PC-9 (cell line): ENCODE results near the gene NGF. TPM values are rescaled to one million over a fixed set of nuclear protein-coding genes. Genes with fewer than 3 reads are reported as not detected.

Source experiments
- BruUV-seq: library from RNA; stranded (reverse); fragments of 400-500 nt; replicated peaks from 2 replicates; lab custom pipeline; 2021; lab: Mats Ljungman, UMichigan
- CTCF ChIA-PET: fragments of 300-600 bp; sonication (Branson Sonifier 250); formaldehyde crosslinking; loops from one replicate; lab custom pipeline; 2022; ENCODE audit warnings: antibody characterized with exemption; lab: Charles Lee
- POLR2A ChIA-PET: fragments of 300-600 bp; sonication (Branson Sonifier 250); formaldehyde crosslinking; loops from one replicate; lab custom pipeline; 2022; ENCODE audit warnings: antibody characterized with exemption; ENCODE audit not compliant: unreplicated experiment; lab: Charles Lee
- DNase-seq, 2 experiments: peaks; one replicate each; pipeline versions ENCODE4 v3.0.0 to v3.0.0-alpha.2; 2015 to 2022; ENCODE audit warnings: mixed read lengths in 1 of 2
- H2AFZ ChIP-seq: fragments of 200-600 bp; sonication (generic); 2 replicates; pipeline ENCODE4 v1.8.1; 2017; ENCODE audit warnings: antibody characterized with exemption
- H3F3A ChIP-seq: fragments of 200-600 bp; sonication (generic); 2 replicates; pipeline ENCODE4 v1.8.1; 2017; ENCODE audit warnings: antibody characterized with exemption, mild to moderate bottlenecking, low read depth; ENCODE audit not compliant: insufficient read depth
- H3K27ac ChIP-seq: fragments of 200-600 bp; sonication (generic); 2 replicates; pipeline ENCODE4 v1.6.1; 2016; ENCODE audit warnings: mixed run types
- H3K27me3 ChIP-seq: fragments of 200-600 bp; sonication (generic); 2 replicates; pipeline ENCODE4 v1.6.1; 2016; ENCODE audit warnings: low read depth, mixed run types; ENCODE audit not compliant: insufficient read depth
- H3K36me3 ChIP-seq: fragments of 200-600 bp; sonication (generic); 2 replicates; pipeline ENCODE4 v1.6.1; 2016; ENCODE audit warnings: low read depth, mixed run types
- H3K4me1 ChIP-seq: fragments of 200-600 bp; sonication (generic); replicated peaks from 2 replicates; pipeline ENCODE4 v1.6.1; 2016; ENCODE audit warnings: mixed run types; ENCODE audit not compliant: insufficient read depth
- H3K4me2 ChIP-seq: fragments of 200-600 bp; sonication (generic); 2 replicates; pipeline ENCODE4 v1.6.1; 2017; ENCODE audit warnings: mixed run types
- H3K4me3 ChIP-seq: fragments of 200-600 bp; sonication (generic); 2 replicates; pipeline ENCODE4 v1.6.1; 2016; ENCODE audit warnings: mixed run types
- H3K79me2 ChIP-seq: fragments of 200-600 bp; sonication (generic); 2 replicates; pipeline ENCODE4 v1.6.1; 2017; ENCODE audit warnings: low read depth, mixed run types
- H3K9me2 ChIP-seq: fragments of 200-600 bp; sonication (generic); 2 replicates; pipeline ENCODE4 v1.8.1; 2017; ENCODE audit warnings: mild to moderate bottlenecking; ENCODE audit not compliant: insufficient read depth
- H3K9me3 ChIP-seq: fragments of 200-600 bp; sonication (generic); 2 replicates; pipeline ENCODE4 v1.8.1; 2016; ENCODE audit warnings: low read depth; ENCODE audit not compliant: insufficient read depth
- H4K20me1 ChIP-seq: fragments of 200-600 bp; sonication (generic); 2 replicates; pipeline ENCODE4 v1.8.1; 2017; ENCODE audit not compliant: insufficient read depth
- CTCF ChIP-seq: fragments of 200-600 bp; sonication (generic); conservative IDR thresholded peaks from 2 replicates; pipeline ENCODE4 v1.6.1; 2017; ENCODE audit warnings: mixed run types, antibody characterized with exemption, mild to moderate bottlenecking, moderate library complexity
- EZH2 ChIP-seq: fragments of 200-600 bp; sonication (generic); IDR thresholded peaks from 2 replicates; pipeline ENCODE4 v1.8.0; 2017; ENCODE audit warnings: antibody characterized with exemption, low read depth
- intact Hi-C: fragments of 100-400 bp; cut with micrococcal nuclease; formaldehyde crosslinking; loops from one replicate; pipeline ENCODE4 v1.10.0; 2022; ENCODE audit not compliant: unreplicated experiment
- total RNA-seq: library from RNA; stranded (reverse); gene quantifications from 2 replicates; pipeline ENCODE4 v1.2.3, GENCODE V29; 2021

Gene NGF
- total RNA-seq, 1 experiment from 2014 or later: 5.5 TPM

- H3K4me2 ChIP-seq: peak overlapping the region; percentile 14
- intact Hi-C loops: no loop called here
- H3K9me2 ChIP-seq: no peaks in the 10 kb centered on the region; the same call in 1 of the 2 replicates
- BruUV-seq: no TSS peak
- DNase-seq: peak in 1 of 2 experiments; percentile 62
- no peaks in the 10 kb centered on the region for H4K20me1 ChIP-seq
- ChIA-PET CTCF (no interaction called here), POLR2A (no interaction called here)
- H3F3A ChIP-seq: peaks cover 24% of the 10 kb centered on the region
- no peak overlapping the region for H3K27ac ChIP-seq
- H3K79me2 ChIP-seq: peaks cover 39% of the 10 kb centered on the region; the same call in 1 of the 2 replicates
- H3K4me1 ChIP-seq: peaks cover 50% of the 10 kb centered on the region
- H3K9me3 ChIP-seq: no peaks in the 10 kb centered on the region
- TF ChIP-seq CTCF (no peak), EZH2 (no peak)
- peaks cover 21% of the 10 kb centered on the region for H3K36me3 ChIP-seq
- H3K4me3 ChIP-seq: no peak overlapping the region
- no peaks in the 10 kb centered on the region for H3K27me3 ChIP-seq
- H2AFZ ChIP-seq: no peak overlapping the region
These were observed 7.5 kb downstream of the NGF start for GRCh38 chr1:115330480-115331013.

- peak in 1 of 2 experiments; percentile 54 for DNase-seq
- CTCF ChIA-PET: no interaction called here
- intact Hi-C loops: no loop called here
These were observed 8.1 kb downstream of the NGF start for GRCh38 chr1:115329965-115330364.

GRCh38 chr1:115327270-115327669 lies 10.8 kb downstream of the NGF start:
- TF ChIP-seq EZH2 (no peak), CTCF (no peak)
- Histone ChIP-seq H3F3A (peaks cover 29% of the 10 kb centered on the region), H3K79me2 (peaks cover 17% of the 10 kb centered on the region; the same call in 1 of the 2 replicates), H3K4me3 (no peak overlapping the region), H3K27ac (no peak overlapping the region), H4K20me1 (no peaks in the 10 kb centered on the region), H3K4me2 (no peak overlapping the region), H3K4me1 (peaks cover 52% of the 10 kb centered on the region), H3K9me3 (no peaks in the 10 kb centered on the region), H2AFZ (no peak overlapping the region), H3K36me3 (peaks cover 14% of the 10 kb centered on the region; the same call in 1 of the 2 replicates), H3K27me3 (no peaks in the 10 kb centered on the region), H3K9me2 (no peaks in the 10 kb centered on the region)
- no TSS peak for BruUV-seq
- no peak for DNase-seq
- intact Hi-C loops: no loop called here
- POLR2A ChIA-PET: no interaction called here
- CTCF ChIA-PET: no interaction called here

More at GRCh38 chr1:115329965-115330364, 8.1 kb downstream of the NGF start:
- Histone ChIP-seq H3K27ac (no peak overlapping the region), H2AFZ (no peak overlapping the region), H3F3A (peaks cover 26% of the 10 kb centered on the region), H3K9me3 (no peaks in the 10 kb centered on the region), H3K4me1 (peaks cover 51% of the 10 kb centered on the region), H3K27me3 (no peaks in the 10 kb centered on the region), H3K36me3 (peaks cover 15% of the 10 kb centered on the region), H3K9me2 (no peaks in the 10 kb centered on the region; the same call in 1 of the 2 replicates), H4K20me1 (no peaks in the 10 kb centered on the region), H3K79me2 (peaks cover 35% of the 10 kb centered on the region; the same call in 1 of the 2 replicates), H3K4me3 (no peak overlapping the region), H3K4me2 (peak overlapping the region; percentile 14)
- POLR2A ChIA-PET: no interaction called here
- no TSS peak for BruUV-seq
- TF ChIP-seq EZH2: no peak
- TF ChIP-seq CTCF: no peak
